Tibial nerve (tissue), 3 donors: Measurements from ENCODE around the gene OBP2B.

Experiments
- CTCF ChIP-seq, 5 experiments: fragments of 200-600 bp in 3 of 5; fragments of 450-650 bp in 2 of 5; sonication (generic) in 3 of 5; IDR thresholded peaks; one replicate each; pipeline ENCODE4 v1.5.1; 2016 to 2019; ENCODE audit warnings: antibody characterized with exemption in 5 of 5, mild to moderate bottlenecking in 3 of 5, moderate library complexity in 2 of 5
- POLR2A ChIP-seq, 2 donors: fragments of 450-650 bp; IDR thresholded peaks; one replicate each; pipeline ENCODE4 v1.6.1; 2017; ENCODE audit warnings: antibody characterized with exemption in 2 of 2, mild to moderate bottlenecking in 2 of 2, moderate library complexity in 2 of 2

GRCh38 chr9:133226219-133227171 is 17.4 kb upstream of the OBP2B start:
- no peak for TF ChIP-seq CTCF (IDR thresholded peaks at IDR 0.05)
- TF ChIP-seq POLR2A (IDR thresholded peaks at IDR 0.05), result no peak
